A673 (cell line): ENCODE data around the gene SPHK1.

ENCODE experiments used
- EZH2 ChIP-seq: fragments of 200-600 bp; sonication (generic); IDR thresholded peaks from 2 replicates; pipeline ENCODE4 v1.6.1; 2017; ENCODE audit warnings: borderline replicate concordance, low read depth, mild to moderate bottlenecking, mixed read lengths, antibody characterized with exemption, low read length; ENCODE audit not compliant: poor library complexity, severe bottlenecking
- TF ChIP-seq, protein P1 (sequence below): fragments of 300-800, 200-600 bp; sonication (generic); conservative IDR thresholded peaks from 2 replicates; pipeline ENCODE4 v1.5.1; 2017; ENCODE audit warnings: low read depth, mild to moderate bottlenecking, antibody characterized with exemption, low read length, moderate library complexity, mixed read lengths

DNA sequence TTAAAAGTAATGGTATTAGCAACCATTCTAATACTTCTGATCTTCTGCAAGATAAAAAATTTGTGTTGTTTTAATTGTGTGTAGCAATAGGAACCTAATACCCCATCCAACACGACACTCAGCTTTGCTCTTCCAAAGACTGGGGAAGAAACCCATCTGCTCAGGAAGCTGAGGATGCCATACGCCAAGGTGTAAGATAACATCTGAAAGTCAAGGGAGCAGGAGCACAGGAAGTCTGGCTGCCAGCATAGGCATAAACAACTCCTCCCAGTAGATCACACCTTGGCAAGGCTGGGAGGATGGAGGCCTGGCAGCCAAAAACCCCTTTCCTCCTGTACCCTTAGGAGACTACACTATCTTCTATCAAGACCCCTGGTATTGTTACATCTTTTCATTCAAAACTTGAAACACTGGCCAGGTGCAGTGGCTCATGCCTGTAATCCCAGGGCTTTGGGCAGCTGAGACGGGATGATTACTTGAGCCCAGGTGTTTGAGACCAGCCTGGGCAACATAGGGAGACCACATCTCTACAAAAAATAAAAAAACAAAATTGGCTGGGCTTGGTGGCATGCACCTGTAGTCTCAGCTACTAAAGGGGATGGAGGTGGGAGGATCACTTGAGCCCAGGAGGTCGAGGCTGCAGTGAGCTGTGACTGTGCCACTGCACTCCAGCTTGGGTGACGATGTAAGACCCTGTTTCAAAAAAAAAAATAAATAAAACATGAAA lies 5.7 kb upstream of the SPHK1 start:
- TF ChIP-seq, protein P1, sequence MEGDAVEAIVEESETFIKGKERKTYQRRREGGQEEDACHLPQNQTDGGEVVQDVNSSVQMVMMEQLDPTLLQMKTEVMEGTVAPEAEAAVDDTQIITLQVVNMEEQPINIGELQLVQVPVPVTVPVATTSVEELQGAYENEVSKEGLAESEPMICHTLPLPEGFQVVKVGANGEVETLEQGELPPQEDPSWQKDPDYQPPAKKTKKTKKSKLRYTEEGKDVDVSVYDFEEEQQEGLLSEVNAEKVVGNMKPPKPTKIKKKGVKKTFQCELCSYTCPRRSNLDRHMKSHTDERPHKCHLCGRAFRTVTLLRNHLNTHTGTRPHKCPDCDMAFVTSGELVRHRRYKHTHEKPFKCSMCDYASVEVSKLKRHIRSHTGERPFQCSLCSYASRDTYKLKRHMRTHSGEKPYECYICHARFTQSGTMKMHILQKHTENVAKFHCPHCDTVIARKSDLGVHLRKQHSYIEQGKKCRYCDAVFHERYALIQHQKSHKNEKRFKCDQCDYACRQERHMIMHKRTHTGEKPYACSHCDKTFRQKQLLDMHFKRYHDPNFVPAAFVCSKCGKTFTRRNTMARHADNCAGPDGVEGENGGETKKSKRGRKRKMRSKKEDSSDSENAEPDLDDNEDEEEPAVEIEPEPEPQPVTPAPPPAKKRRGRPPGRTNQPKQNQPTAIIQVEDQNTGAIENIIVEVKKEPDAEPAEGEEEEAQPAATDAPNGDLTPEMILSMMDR = no peak
- no peak for TF ChIP-seq EZH2
